H1 (cell line): ENCODE data around the gene OR4E1. TPM values are rescaled to one million over a fixed set of nuclear protein-coding genes. Genes with fewer than 3 reads are reported as not detected.
"Not testable (repeated sequence)": the region's sequence is repeated elsewhere in the genome, so short reads cannot be mapped to it uniquely, and the experiment has no call there.

ENCODE experiments used
- CTCF ChIA-PET: fragments of 300-600 bp; sonication (Branson Sonifier 250); formaldehyde crosslinking; loops from one replicate; lab custom pipeline; 2021; ENCODE audit not compliant: partially characterized antibody; lab: Charles Lee
- POLR2A ChIA-PET: fragments of 300-600 bp; sonication (Branson Sonifier 250); formaldehyde crosslinking; loops from one replicate; lab custom pipeline; 2021; ENCODE audit warnings: inconsistent platforms; ENCODE audit not compliant: partially characterized antibody; lab: Charles Lee
- DNase-seq, 2 experiments: peaks; one replicate each; pipeline versions ENCODE4 v3.0.0 to v3.0.0-alpha.2; 2010 to 2022; ENCODE audit warnings: low spot score in 2 of 2, low read depth in 1 of 2, mixed read lengths in 1 of 2
- FAIRE-seq: peaks from 2 replicates; lab custom pipeline; 2011; peaks lifted over from hg19 to GRCh38; lab: Jason Lieb, UNC
- H2AFZ ChIP-seq: 2 replicates; pipeline ENCODE4 v1.8.1; 2012; ENCODE audit warnings: low read length, inconsistent platforms
- H2AK5ac ChIP-seq: 2 replicates; pipeline ENCODE4 v1.6.1; 2013; ENCODE audit warnings: low read depth, low read length
- H2BK120ac ChIP-seq: replicated peaks from 2 replicates; pipeline ENCODE3; 2013; ENCODE audit warnings: low read depth, low read length, inconsistent platforms
- H2BK12ac ChIP-seq: 2 replicates; pipeline ENCODE4 v1.6.1; 2013; ENCODE audit warnings: low read depth, low read length
- H2BK15ac ChIP-seq: 2 replicates; pipeline ENCODE4 v1.6.1; 2013; ENCODE audit warnings: low read length
- H2BK20ac ChIP-seq: 2 replicates; pipeline ENCODE4 v1.6.1; 2013; ENCODE audit warnings: low read length
- H2BK5ac ChIP-seq: 2 replicates; pipeline ENCODE4 v1.6.1; 2013; ENCODE audit warnings: low read depth, low read length
- H3K14ac ChIP-seq: 2 replicates; pipeline ENCODE4 v1.6.1; 2013; ENCODE audit warnings: inconsistent platforms; ENCODE audit not compliant: insufficient read length
- H3K18ac ChIP-seq: 2 replicates; pipeline ENCODE4 v1.6.1; 2013; ENCODE audit warnings: low read length; ENCODE audit errors: extremely low read depth
- H3K23ac ChIP-seq: 2 replicates; pipeline ENCODE4 v1.6.1; 2013; ENCODE audit warnings: inconsistent platforms; ENCODE audit not compliant: insufficient read length
- H3K23me2 ChIP-seq: 2 replicates; pipeline ENCODE4 v1.6.1; 2013; ENCODE audit warnings: low read depth, low read length
- H3K27ac ChIP-seq: 2 replicates; pipeline ENCODE4 v1.6.1; 2011; ENCODE audit warnings: low read depth, low read length, inconsistent platforms
- H3K27me3 ChIP-seq, 4 experiments: replicated peaks in 1 of 4; 1 replicate in 1 of 4; 2 replicates in 3 of 4; pipeline versions ENCODE4 v1.6.1 to v1.8.1; 2011 to 2013; ENCODE audit warnings: low read length in 3 of 4, mild to moderate bottlenecking in 3 of 4, inconsistent platforms in 2 of 4, mixed read lengths in 2 of 4, moderate library complexity in 1 of 4; ENCODE audit not compliant: control insufficient read depth in 3 of 4, insufficient read depth in 3 of 4; ENCODE audit errors: extremely low read depth in 1 of 4
- H3K36me3 ChIP-seq, 4 experiments: 2 replicates each; pipeline versions ENCODE4 v1.6.1 to v1.8.1; 2011 to 2013; ENCODE audit warnings: mild to moderate bottlenecking in 4 of 4, low read length in 3 of 4, moderate library complexity in 2 of 4, control low read depth in 1 of 4, inconsistent platforms in 1 of 4; ENCODE audit not compliant: insufficient read depth in 4 of 4, control insufficient read depth in 2 of 4
- H3K4ac ChIP-seq: replicated peaks from 2 replicates; pipeline ENCODE3; 2013; ENCODE audit warnings: low read length, low read depth, mixed read lengths, inconsistent platforms; ENCODE audit not compliant: insufficient read length
- H3K4me1 ChIP-seq, 4 experiments: replicated peaks in 1 of 4; 1 replicate in 1 of 4; 2 replicates in 3 of 4; pipeline versions ENCODE4 v1.6.1 to v1.8.1; 2011 to 2013; ENCODE audit warnings: low read length in 3 of 4, inconsistent platforms in 2 of 4, mixed read lengths in 1 of 4; ENCODE audit not compliant: insufficient read depth in 4 of 4, control insufficient read depth in 3 of 4
- H3K4me2 ChIP-seq, 2 experiments: 2 replicates each; pipeline versions ENCODE4 v1.6.1 to v1.8.1; 2011 to 2013; ENCODE audit warnings: low read depth in 2 of 2, low read length in 2 of 2, control low read depth in 1 of 2, inconsistent platforms in 1 of 2, mild to moderate bottlenecking in 1 of 2; ENCODE audit not compliant: insufficient read depth in 1 of 2
- H3K4me3 ChIP-seq, 4 experiments: fragments of 200-600, 300-600 bp in 1 of 4; sonication (generic), shearing (Covaris generic), sonication (Bioruptor Twin) in 1 of 4; 2 replicates each; pipeline versions ENCODE4 v1.5.1 to v1.8.1; 2011 to 2016; ENCODE audit warnings: low read length in 4 of 4, low read depth in 3 of 4, control low read depth in 2 of 4, inconsistent platforms in 2 of 4, mild to moderate bottlenecking in 2 of 4, mixed read lengths in 1 of 4, moderate library complexity in 1 of 4; ENCODE audit not compliant: insufficient read depth in 2 of 4; ENCODE audit errors: extremely low read depth in 1 of 4
- H3K56ac ChIP-seq: replicated peaks from 2 replicates; pipeline ENCODE3; 2013; ENCODE audit warnings: low read depth, mild to moderate bottlenecking, mixed read lengths, low read length, inconsistent platforms; ENCODE audit not compliant: insufficient read length
- H3K79me1 ChIP-seq: 2 replicates; pipeline ENCODE4 v1.6.1; 2013; ENCODE audit warnings: low read depth, low read length, control low read depth
- H3K79me2 ChIP-seq, 2 experiments: 2 replicates each; pipeline versions ENCODE4 v1.6.1 to v1.8.1; 2012 to 2013; ENCODE audit warnings: low read length in 2 of 2, mild to moderate bottlenecking in 2 of 2, inconsistent platforms in 1 of 2; ENCODE audit not compliant: insufficient read depth in 2 of 2, control insufficient read depth in 1 of 2
- H3K9ac ChIP-seq, 4 experiments: replicated peaks in 1 of 4; 1 replicate in 1 of 4; 2 replicates in 3 of 4; pipeline versions ENCODE4 v1.6.1 to v1.8.1; 2011 to 2013; ENCODE audit warnings: low read depth in 3 of 4, low read length in 3 of 4, control low read depth in 2 of 4, mild to moderate bottlenecking in 2 of 4, moderate library complexity in 2 of 4, inconsistent platforms in 1 of 4; ENCODE audit errors: extremely low read depth in 1 of 4
- H3K9me3 ChIP-seq, 2 experiments: 2 replicates each; pipeline versions ENCODE4 v1.6.1 to v1.8.1; 2012 to 2013; ENCODE audit warnings: mild to moderate bottlenecking in 2 of 2, moderate library complexity in 2 of 2, control low read depth in 1 of 2, inconsistent platforms in 1 of 2, low read depth in 1 of 2, low read length in 1 of 2, mixed read lengths in 1 of 2; ENCODE audit not compliant: insufficient read depth in 2 of 2
- H4K20me1 ChIP-seq, 2 experiments: replicated peaks in 1 of 2; 2 replicates each; pipeline versions ENCODE3 to v1.8.1; 2011 to 2013; ENCODE audit warnings: inconsistent platforms in 2 of 2, low read length in 2 of 2, mild to moderate bottlenecking in 1 of 2; ENCODE audit not compliant: insufficient read depth in 2 of 2, control insufficient read depth in 1 of 2
- H4K5ac ChIP-seq: 2 replicates; pipeline ENCODE4 v1.6.1; 2013; ENCODE audit warnings: low read length, low read depth, mixed read lengths, inconsistent platforms; ENCODE audit not compliant: insufficient read length
- H4K8ac ChIP-seq: 2 replicates; pipeline ENCODE4 v1.8.0; 2013; ENCODE audit warnings: mild to moderate bottlenecking, moderate library complexity, low read length, inconsistent platforms; ENCODE audit not compliant: insufficient read depth; ENCODE audit errors: extremely low read depth
- H4K91ac ChIP-seq: replicated peaks from 2 replicates; pipeline ENCODE3; 2013; ENCODE audit warnings: low read length, mixed read lengths, inconsistent platforms; ENCODE audit not compliant: insufficient read length
- WGBS, 2 experiments: shearing (Covaris generic) in 1 of 2; methylation state at CpG; one replicate each; pipeline versions ENCODE4 v1.1.6 to v1.1.7; 2013 to 2015; ENCODE audit warnings: low lambda C conversion rate in 2 of 2, mixed read lengths in 2 of 2, inconsistent platforms in 1 of 2, low coverage in 1 of 2, missing lambda C conversion rate in 1 of 2; ENCODE audit not compliant: insufficient replicate concordance in 2 of 2, insufficient coverage in 1 of 2, insufficient read length in 1 of 2; ENCODE audit errors: extremely low coverage in 1 of 2, missing lambda C conversion rate in 1 of 2; 5-methylcytosine and 5-hydroxymethylcytosine counted together
- polyA plus RNA-seq, 7 experiments: library from polyadenylated mRNA; depleted of rRNA in 3 of 7; stranded (reverse) in 5 of 7; unstranded in 2 of 7; fragments of >200 nt in 5 of 7; fragments of 200-250 nt in 2 of 7; gene quantifications; 1 replicate in 5 of 7; 2 replicates in 1 of 7; 4 replicates in 1 of 7; pipeline versions ENCODE4 v1.2.1 to v1.2.3, GENCODE V29; 2011 to 2013; ENCODE audit warnings: missing spikeins in 2 of 7, mixed read lengths in 2 of 7
- total RNA-seq: library from RNA; stranded (reverse); fragmentation: NEBNext Ultra II Directional; extraction: Animal tissue kit (Norgen Biotek cat#: 25700); gene quantifications from 2 replicates; pipeline ENCODE4 v1.2.1, GENCODE V29; 2021

The OR4E1 gene
- total and polyA plus RNA-seq, 2 of the 8 experiments (the other 6 are each of a cell fraction or from before 2014, with no cell fraction given): not detected

GRCh38 chr14:21697662-21698061, 24.0 kb upstream of the OR4E1 start:
- H2AFZ ChIP-seq: not testable (repeated sequence)

More at GRCh38 chr14:21697662-21698061, 24.0 kb upstream of the OR4E1 start:
- H3K9me3 ChIP-seq, H3K23me2 ChIP-seq, CTCF ChIA-PET, H3K36me3 ChIP-seq, H3K4me1 ChIP-seq, H2BK15ac ChIP-seq, H3K79me2 ChIP-seq, H3K4me3 ChIP-seq, H4K20me1 ChIP-seq, H3K14ac ChIP-seq, H3K27ac ChIP-seq, H3K23ac ChIP-seq, FAIRE-seq, H3K18ac ChIP-seq, DNase-seq, H4K8ac ChIP-seq, H3K56ac ChIP-seq, H2BK5ac ChIP-seq, H2AK5ac ChIP-seq, H3K79me1 ChIP-seq, H4K91ac ChIP-seq, H3K4me2 ChIP-seq, H2BK12ac ChIP-seq, H3K27me3 ChIP-seq, H2BK120ac ChIP-seq, H4K5ac ChIP-seq, H3K4ac ChIP-seq, H3K9ac ChIP-seq, H2BK20ac ChIP-seq: not testable (repeated sequence)
- WGBS, 2 experiments: 90% methylated on average over 21 of the region's 33 CpGs; no CpG with 5 or more reads in 1 of the 2 experiments
- POLR2A ChIA-PET: interaction anchor here (0.7 kb wide), 1 partner anchor 29 kb away, joined by 3 read pairs; no protein-coding TSS in a partner anchor
